K562 (cell line): Measurements from ENCODE around the gene ARHGAP33. TPM values are rescaled to one million over a fixed set of nuclear protein-coding genes. Genes with fewer than 3 reads are reported as not detected.

Source experiments
- ASH1L ChIP-seq: fragments of 450-650 bp; IDR thresholded peaks from 2 replicates; pipeline ENCODE4 v1.6.1; 2018; ENCODE audit warnings: borderline replicate concordance, mild to moderate bottlenecking, low read depth; ENCODE audit not compliant: partially characterized antibody
- ATF1 ChIP-seq, 2 experiments: fragments of 450-650 bp in 1 of 2; IDR thresholded peaks; 2 replicates each; pipeline ENCODE4 v1.6.1; 2016; ENCODE audit warnings: missing compliant biosample characterization in 1 of 2, missing genetic modification characterization in 1 of 2
- BRCA1 ChIP-seq, 2 experiments: fragments of 450-650 bp in 1 of 2; sonication (generic) in 1 of 2; formaldehyde crosslinking in 1 of 2; IDR thresholded peaks; 2 replicates each; pipeline versions ENCODE4 v1.5.0 to v1.6.1; 2017 to 2020; ENCODE audit warnings: mild to moderate bottlenecking in 1 of 2, missing genetic modification reagents in 1 of 2
- CCNT2 ChIP-seq: IDR thresholded peaks from 2 replicates; pipeline ENCODE4 v1.6.1; 2011; ENCODE audit warnings: borderline replicate concordance, low read depth, mild to moderate bottlenecking, moderate library complexity, mixed read lengths, low read length; ENCODE audit not compliant: insufficient read length; ENCODE audit errors: extremely low read depth
- CREB3L1 ChIP-seq: fragments of 450-650 bp; IDR thresholded peaks from 2 replicates; pipeline ENCODE4 v1.6.1; 2014; ENCODE audit warnings: low read depth, mild to moderate bottlenecking, moderate library complexity, borderline replicate concordance
- E2F8 ChIP-seq: fragments of 450-650 bp; IDR thresholded peaks from 2 replicates; pipeline ENCODE4 v1.7.1; 2018; ENCODE audit warnings: mild to moderate bottlenecking, low read depth; ENCODE audit not compliant: partially characterized antibody
- GABPB1 ChIP-seq: sonication (generic); formaldehyde crosslinking; IDR thresholded peaks from 2 replicates; pipeline ENCODE4 v1.8.0; 2022; ENCODE audit warnings: mild to moderate bottlenecking, missing genetic modification reagents
- HOMEZ ChIP-seq: fragments of 250-450 bp; sonication (Bioruptor Pico); IDR thresholded peaks from 2 replicates; pipeline ENCODE4 v1.4.0; 2020; ENCODE audit warnings: mild to moderate bottlenecking, moderate library complexity
- POLR2B ChIP-seq: fragments of 450-650 bp; IDR thresholded peaks from 2 replicates; pipeline ENCODE4 v1.6.1; 2018; ENCODE audit warnings: low read depth; ENCODE audit not compliant: partially characterized antibody
- RBM25 ChIP-seq: fragments of 200-400 bp; formaldehyde crosslinking; IDR thresholded peaks from 2 replicates; pipeline ENCODE4 v1.6.1; 2018; ENCODE audit warnings: low read length, low read depth, moderate library complexity; ENCODE audit not compliant: severe bottlenecking
- RUNX1 ChIP-seq: sonication (generic); IDR thresholded peaks from 2 replicates; pipeline ENCODE4 v1.6.1; 2016; ENCODE audit warnings: antibody characterized with exemption, low read depth
- SIN3B ChIP-seq: fragments of 450-650 bp; IDR thresholded peaks from 2 replicates; pipeline ENCODE4 v1.6.1; 2017; ENCODE audit warnings: low read depth, mild to moderate bottlenecking, moderate library complexity
- STAT5B ChIP-seq: fragments of 250-450 bp; sonication (Bioruptor Pico); IDR thresholded peaks from 2 replicates; pipeline ENCODE4 v1.8.0; 2021; ENCODE audit warnings: mild to moderate bottlenecking, inconsistent platforms
- TRIM25 ChIP-seq: fragments of 450-650 bp; IDR thresholded peaks from 2 replicates; pipeline ENCODE4 v1.7.0; 2016; ENCODE audit warnings: borderline replicate concordance
- ZBTB43 ChIP-seq: sonication (generic); formaldehyde crosslinking; IDR thresholded peaks from 2 replicates; pipeline ENCODE4 v1.8.0; 2023; ENCODE audit warnings: mild to moderate bottlenecking, missing genetic modification reagents
- ZNF263 ChIP-seq: sonication (generic); formaldehyde crosslinking; IDR thresholded peaks from 2 replicates; pipeline ENCODE4 v1.8.0; 2022; ENCODE audit warnings: mild to moderate bottlenecking, missing genetic modification reagents, borderline replicate concordance
- polyA plus RNA-seq, 8 experiments: library from polyadenylated mRNA; depleted of rRNA in 4 of 8; stranded (reverse) in 5 of 8; unstranded in 3 of 8; fragments of >200 nt; fragmentation: Nextera tagmentation in 2 of 8; fragmentation: Illumina TruSeq in 1 of 8; extraction: Ambion mirVana in 2 of 8; extraction: Trizol in 1 of 8; gene quantifications; 2 replicates each; pipeline versions ENCODE4 v1.2.1 to v1.2.3, GENCODE V29; 2011 to 2014; ENCODE audit warnings: inconsistent platforms in 1 of 8, missing spikeins in 1 of 8
- total RNA-seq, 7 experiments: library from RNA; depleted of rRNA in 6 of 7; stranded (reverse); fragments of >200 nt in 6 of 7; fragmentation: Illumina TruSeq in 2 of 7; extraction: Trizol in 2 of 7; gene quantifications; 2 replicates each; pipeline versions ENCODE4 v1.2.1 to v1.2.3, GENCODE V29; 2011 to 2021; ENCODE audit warnings: low replicate concordance in 1 of 7

The ARHGAP33 gene
- total and polyA plus RNA-seq, 9 of the 15 experiments (the other 6 are each of a cell fraction or from before 2014, with no cell fraction given) = 0.06 to 26.6 (median 1.6) TPM; not detected in 1

GRCh38 chr19:35775298-35776101 lies at the start of gene ARHGAP33 (continued):
- no peak for TF ChIP-seq RBM25
- TF ChIP-seq CREB3L1 = peak; percentile 48; the same call in 1 of the 2 replicates
- TF ChIP-seq HOMEZ (CRISPR knock-in tag) = no peak
- no peak for TF ChIP-seq POLR2B
- TF ChIP-seq ATF1 (CRISPR knock-in tag; IDR thresholded peaks at IDR 0.05) = no peak
- peak; percentile 65; the same call in 1 of the 2 replicates for TF ChIP-seq ATF1 (tag; IDR thresholded peaks at IDR 0.05)
- TF ChIP-seq SIN3B = no peak
- no peak for TF ChIP-seq RUNX1
- TF ChIP-seq TRIM25 = no peak
- peak; percentile 91 for TF ChIP-seq CCNT2
- TF ChIP-seq BRCA1 (IDR thresholded peaks at IDR 0.05) = no peak
- no peak for TF ChIP-seq BRCA1 (CRISPR knock-in tag; IDR thresholded peaks at IDR 0.05)
- TF ChIP-seq ZBTB43 (CRISPR knock-in tag) = no peak
- no peak for TF ChIP-seq E2F8
- TF ChIP-seq GABPB1 (CRISPR knock-in tag) = no peak
- no peak for TF ChIP-seq ASH1L
- no peak for TF ChIP-seq ZNF263 (CRISPR knock-in tag)
- no peak for TF ChIP-seq STAT5B (CRISPR knock-in tag)
